Neuron (in vitro differentiated cells): ENCODE results near the gene PAPPA2.
"Not testable (repeated sequence)": the region's sequence is repeated elsewhere in the genome, so short reads cannot be mapped to it uniquely, and the experiment has no call there.

ENCODE experiments used
- H2AFZ ChIP-seq: one replicate; pipeline ENCODE4 v1.6.1; 2013; ENCODE audit warnings: low read depth, mild to moderate bottlenecking, inconsistent platforms, low read length, moderate library complexity
- H3K27me3 ChIP-seq: one replicate; pipeline ENCODE4 v1.6.1; 2013; ENCODE audit warnings: low read length; ENCODE audit not compliant: insufficient read depth
- H3K36me3 ChIP-seq: one replicate; pipeline ENCODE4 v1.6.1; 2013; ENCODE audit warnings: low read length; ENCODE audit not compliant: insufficient read depth
- H3K4me1 ChIP-seq: one replicate; pipeline ENCODE4 v1.6.1; 2013; ENCODE audit warnings: low read length; ENCODE audit not compliant: insufficient read depth
- H3K4me3 ChIP-seq: 2 replicates; pipeline ENCODE4 v1.5.1; 2013; ENCODE audit warnings: mild to moderate bottlenecking, low read length, moderate library complexity
- H3K9me3 ChIP-seq: one replicate; pipeline ENCODE4 v1.6.1; 2013; ENCODE audit warnings: low read length

Gene PAPPA2, protein sequence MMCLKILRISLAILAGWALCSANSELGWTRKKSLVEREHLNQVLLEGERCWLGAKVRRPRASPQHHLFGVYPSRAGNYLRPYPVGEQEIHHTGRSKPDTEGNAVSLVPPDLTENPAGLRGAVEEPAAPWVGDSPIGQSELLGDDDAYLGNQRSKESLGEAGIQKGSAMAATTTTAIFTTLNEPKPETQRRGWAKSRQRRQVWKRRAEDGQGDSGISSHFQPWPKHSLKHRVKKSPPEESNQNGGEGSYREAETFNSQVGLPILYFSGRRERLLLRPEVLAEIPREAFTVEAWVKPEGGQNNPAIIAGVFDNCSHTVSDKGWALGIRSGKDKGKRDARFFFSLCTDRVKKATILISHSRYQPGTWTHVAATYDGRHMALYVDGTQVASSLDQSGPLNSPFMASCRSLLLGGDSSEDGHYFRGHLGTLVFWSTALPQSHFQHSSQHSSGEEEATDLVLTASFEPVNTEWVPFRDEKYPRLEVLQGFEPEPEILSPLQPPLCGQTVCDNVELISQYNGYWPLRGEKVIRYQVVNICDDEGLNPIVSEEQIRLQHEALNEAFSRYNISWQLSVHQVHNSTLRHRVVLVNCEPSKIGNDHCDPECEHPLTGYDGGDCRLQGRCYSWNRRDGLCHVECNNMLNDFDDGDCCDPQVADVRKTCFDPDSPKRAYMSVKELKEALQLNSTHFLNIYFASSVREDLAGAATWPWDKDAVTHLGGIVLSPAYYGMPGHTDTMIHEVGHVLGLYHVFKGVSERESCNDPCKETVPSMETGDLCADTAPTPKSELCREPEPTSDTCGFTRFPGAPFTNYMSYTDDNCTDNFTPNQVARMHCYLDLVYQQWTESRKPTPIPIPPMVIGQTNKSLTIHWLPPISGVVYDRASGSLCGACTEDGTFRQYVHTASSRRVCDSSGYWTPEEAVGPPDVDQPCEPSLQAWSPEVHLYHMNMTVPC (N-terminal part only)

DNA sequence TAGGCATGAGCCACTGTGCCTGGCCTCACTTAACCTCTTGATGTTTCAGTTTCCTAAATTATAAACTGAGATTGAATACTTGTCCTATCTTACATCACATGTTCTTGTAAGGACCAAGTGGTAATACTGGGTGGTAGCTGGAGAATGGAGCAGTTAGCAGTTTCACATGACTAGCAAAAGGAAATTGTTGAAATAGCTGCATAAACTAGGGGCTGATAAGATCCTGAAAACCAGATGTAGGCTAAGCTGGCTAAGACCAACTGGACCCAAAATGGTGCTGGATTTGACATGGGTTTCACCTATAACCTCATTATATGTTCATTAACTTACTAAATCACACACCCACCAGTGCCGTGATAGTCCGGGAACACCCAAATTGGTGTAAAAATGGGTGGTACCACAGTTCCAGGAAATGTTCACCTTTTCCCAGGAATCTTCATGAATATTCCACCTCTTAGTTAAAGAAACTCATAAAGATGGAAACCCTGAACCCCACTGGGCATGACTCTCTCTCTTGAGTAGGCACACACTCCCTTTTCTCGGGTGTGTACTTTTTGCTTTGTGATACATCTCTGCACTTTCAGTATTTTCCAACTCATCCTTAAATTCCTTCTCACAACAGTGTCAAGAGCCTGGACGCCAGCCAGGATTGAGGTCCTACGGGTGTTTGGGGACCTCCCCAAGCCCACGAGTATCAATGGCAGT, at the start of gene PAPPA2:
Gene PAPPA2, plus strand, starts transcription at position 502 of the 705 bp plus-strand sequence. CDS start 93,148 bp downstream, outside the sequence.
- no peaks in the 10 kb centered on the region for H3K9me3 ChIP-seq
- no peak within 1 kb of the TSS for H3K4me3 ChIP-seq
- H3K4me1 ChIP-seq, result no peaks in the 10 kb centered on the region
- H3K36me3 ChIP-seq, result no peaks in the 10 kb centered on the region
- H2AFZ ChIP-seq, result no peak within 1 kb of the TSS
- no peaks in the 10 kb centered on the region for H3K27me3 ChIP-seq

DNA sequence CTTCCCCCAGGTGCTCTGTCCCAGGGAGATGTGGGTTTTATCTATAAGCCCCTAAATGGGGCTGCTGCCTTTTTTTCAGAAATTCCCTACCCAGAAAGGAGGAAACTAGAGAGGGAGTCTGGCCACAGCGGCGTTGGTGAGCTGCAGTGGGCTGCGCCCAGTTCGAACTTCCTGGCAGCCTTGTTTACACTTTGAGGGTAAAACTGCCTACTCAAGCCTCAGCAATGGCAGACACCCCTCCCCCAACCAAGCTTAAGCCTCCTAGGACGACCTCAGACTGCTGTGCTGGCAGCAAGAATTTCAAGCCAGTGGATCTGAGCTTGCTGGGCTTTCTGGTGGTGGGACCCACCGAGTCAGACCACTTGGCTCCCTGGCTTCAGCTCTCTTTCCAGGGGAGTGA, 46.2 kb upstream of the PAPPA2 start:
- Histone ChIP-seq H2AFZ (no peak overlapping the region), H3K36me3 (no peaks in the 10 kb centered on the region), H3K9me3 (no peaks in the 10 kb centered on the region), H3K4me1 (no peaks in the 10 kb centered on the region), H3K27me3 (no peaks in the 10 kb centered on the region), H3K4me3 (no peak overlapping the region)

DNA sequence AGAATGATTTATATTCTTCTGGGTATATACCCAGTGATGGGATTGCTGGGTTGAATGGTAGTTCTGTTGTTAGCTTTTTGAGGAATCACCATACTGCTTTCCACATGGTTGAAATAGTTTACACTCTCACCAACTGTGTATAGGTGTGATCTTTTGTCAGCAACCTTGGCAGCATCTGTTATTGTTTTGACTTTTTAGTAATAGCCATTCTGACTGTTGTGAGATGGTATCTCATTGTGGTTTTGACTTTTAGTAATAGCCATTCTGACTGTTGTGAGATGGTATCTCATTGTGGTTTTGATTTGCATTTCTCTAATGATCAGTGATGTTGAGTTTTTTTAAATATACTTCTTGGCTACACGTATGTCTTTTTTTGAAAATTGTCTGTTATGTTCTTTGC, 43.4 kb upstream of the PAPPA2 start:
- H3K9me3 ChIP-seq, H3K27me3 ChIP-seq, H2AFZ ChIP-seq, H3K4me1 ChIP-seq, H3K4me3 ChIP-seq, H3K36me3 ChIP-seq: not testable (repeated sequence)

DNA sequence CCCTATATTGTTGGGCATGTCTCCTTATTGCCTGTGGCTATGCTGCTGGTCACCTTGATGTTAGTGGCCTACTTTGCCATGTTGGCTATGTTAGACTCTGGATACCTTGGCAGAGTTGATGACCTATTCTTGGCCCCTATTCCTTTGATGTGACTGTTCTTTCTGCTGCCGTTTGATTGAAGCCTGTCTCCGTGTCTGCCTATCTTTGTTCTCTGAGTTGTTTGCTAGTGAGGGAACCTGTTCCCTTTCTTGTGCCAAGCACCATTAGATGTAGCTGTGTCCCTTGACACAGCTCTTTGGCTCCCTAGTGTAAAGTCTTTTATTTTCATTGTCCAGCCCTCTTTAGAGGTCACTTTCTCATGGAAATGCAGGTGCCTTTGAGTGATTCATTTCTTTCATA, 28.7 kb upstream of the PAPPA2 start:
- Histone ChIP-seq H3K4me1 (no peaks in the 10 kb centered on the region), H2AFZ (no peak overlapping the region), H3K36me3 (no peaks in the 10 kb centered on the region), H3K27me3 (no peaks in the 10 kb centered on the region), H3K4me3 (no peak overlapping the region), H3K9me3 (no peaks in the 10 kb centered on the region)

DNA sequence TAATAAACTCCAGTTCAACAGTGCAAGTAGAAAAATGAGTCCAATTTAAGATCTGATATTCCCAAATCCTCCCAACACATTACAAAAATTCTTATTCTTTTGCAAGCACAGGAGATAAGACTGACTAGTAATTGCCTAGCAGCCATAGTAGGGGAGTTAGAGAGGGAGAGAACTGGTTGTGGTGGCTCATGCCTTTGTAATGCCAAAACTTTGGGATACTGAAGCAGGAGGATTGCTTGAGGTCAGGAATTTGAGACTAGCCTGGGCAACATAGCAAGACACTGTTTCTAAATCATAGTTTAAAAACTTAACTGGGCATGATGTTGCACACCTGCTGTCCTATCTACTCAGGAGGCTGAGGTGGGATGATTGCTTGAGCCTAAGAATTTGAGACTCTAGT, 26.7 kb upstream of the PAPPA2 start:
- Histone ChIP-seq H2AFZ (no peak overlapping the region), H3K9me3 (no peaks in the 10 kb centered on the region), H3K27me3 (no peaks in the 10 kb centered on the region), H3K4me1 (no peaks in the 10 kb centered on the region), H3K4me3 (no peak overlapping the region), H3K36me3 (no peaks in the 10 kb centered on the region)

DNA sequence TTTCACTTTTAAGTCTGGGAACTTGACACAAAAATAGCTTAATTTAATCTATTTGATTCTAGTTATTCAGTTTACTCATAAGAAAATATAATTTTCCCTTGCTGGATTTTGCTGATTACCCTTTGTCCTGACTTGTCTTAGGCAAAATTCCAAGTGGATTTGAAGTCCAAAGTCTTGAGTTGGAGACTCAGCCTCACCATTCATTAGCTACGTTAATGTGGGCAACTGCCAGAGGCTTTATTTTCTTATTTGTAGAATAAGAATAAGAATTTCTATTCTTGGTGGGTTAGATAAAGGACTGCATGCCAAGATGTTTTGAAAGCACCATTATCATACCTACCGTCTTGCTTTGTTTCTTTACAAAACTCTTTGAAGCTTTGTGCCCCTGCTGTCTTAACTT, 22.8 kb upstream of the PAPPA2 start:
- Histone ChIP-seq H3K27me3 (no peaks in the 10 kb centered on the region), H3K9me3 (no peaks in the 10 kb centered on the region), H2AFZ (no peak overlapping the region), H3K4me1 (no peaks in the 10 kb centered on the region), H3K36me3 (no peaks in the 10 kb centered on the region), H3K4me3 (no peak overlapping the region)

DNA sequence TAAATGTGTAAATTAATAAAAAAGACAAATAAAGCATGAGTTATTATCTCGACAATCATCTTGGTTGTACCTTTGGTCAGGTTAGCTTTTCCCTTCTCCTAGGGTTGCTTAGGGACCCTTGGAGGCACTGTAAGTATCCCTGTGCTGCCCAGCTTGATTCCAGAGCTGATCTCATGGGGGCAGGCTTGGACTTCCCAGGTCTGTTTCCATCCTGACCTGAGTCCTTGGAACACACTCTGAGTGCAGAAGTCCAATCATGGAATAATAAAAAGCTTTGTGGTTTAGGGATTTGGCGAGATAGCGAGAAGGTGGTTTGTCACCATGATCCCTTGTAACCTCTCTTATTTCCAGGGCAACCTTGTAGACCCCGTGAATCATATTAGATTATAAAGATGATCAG, 18.7 kb upstream of the PAPPA2 start:
- H2AFZ ChIP-seq, result no peak overlapping the region
- H3K36me3 ChIP-seq, result no peaks in the 10 kb centered on the region
- H3K9me3 ChIP-seq, result no peaks in the 10 kb centered on the region
- no peaks in the 10 kb centered on the region for H3K4me1 ChIP-seq
- no peaks in the 10 kb centered on the region for H3K27me3 ChIP-seq
- H3K4me3 ChIP-seq, result no peak overlapping the region

DNA sequence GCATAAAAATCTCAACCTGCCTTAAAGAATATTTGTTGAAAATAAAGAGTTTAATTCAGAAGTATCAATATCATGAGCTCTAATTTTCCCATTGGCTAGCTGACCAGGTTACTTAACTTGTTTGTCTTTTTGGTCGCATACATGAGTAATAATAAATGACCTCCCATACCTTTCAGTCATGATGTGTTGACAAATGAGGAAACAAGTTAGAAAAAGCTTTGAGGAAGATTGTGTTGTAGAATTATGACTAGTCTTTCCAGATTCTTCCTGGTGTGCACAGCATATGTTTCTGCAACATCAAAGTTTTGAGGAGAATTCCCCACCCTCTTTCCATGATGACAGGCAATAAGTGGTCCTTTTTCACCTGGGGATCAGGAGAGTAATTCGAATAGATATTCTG, 17.6 kb upstream of the PAPPA2 start:
- H3K4me1 ChIP-seq, result no peaks in the 10 kb centered on the region
- H3K4me3 ChIP-seq, result no peak overlapping the region
- no peak overlapping the region for H2AFZ ChIP-seq
- no peaks in the 10 kb centered on the region for H3K9me3 ChIP-seq
- H3K36me3 ChIP-seq, result no peaks in the 10 kb centered on the region
- no peaks in the 10 kb centered on the region for H3K27me3 ChIP-seq

DNA sequence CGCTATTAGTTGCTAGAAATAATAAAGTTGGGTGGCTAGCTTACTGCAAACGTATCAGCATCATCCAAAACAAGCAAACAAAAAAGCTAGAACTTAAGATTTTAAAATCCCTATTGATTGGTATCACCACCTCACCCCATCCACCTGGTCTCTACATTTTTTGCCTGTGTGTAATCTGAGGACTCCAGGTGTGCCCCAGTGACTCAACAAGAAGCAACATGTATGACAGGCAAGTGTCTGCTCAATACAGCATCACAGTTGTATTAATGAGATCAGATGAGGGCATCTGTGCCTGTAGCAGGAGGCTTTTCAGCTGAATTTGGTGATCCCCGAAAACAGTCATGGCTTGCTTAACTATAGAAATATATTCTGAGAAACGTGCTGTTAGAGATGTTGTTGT, 14.6 kb upstream of the PAPPA2 start:
- no peaks in the 10 kb centered on the region for H3K36me3 ChIP-seq
- no peaks in the 10 kb centered on the region for H3K9me3 ChIP-seq
- no peaks in the 10 kb centered on the region for H3K4me1 ChIP-seq
- H2AFZ ChIP-seq, result no peak overlapping the region
- no peaks in the 10 kb centered on the region for H3K27me3 ChIP-seq
- no peak overlapping the region for H3K4me3 ChIP-seq

DNA sequence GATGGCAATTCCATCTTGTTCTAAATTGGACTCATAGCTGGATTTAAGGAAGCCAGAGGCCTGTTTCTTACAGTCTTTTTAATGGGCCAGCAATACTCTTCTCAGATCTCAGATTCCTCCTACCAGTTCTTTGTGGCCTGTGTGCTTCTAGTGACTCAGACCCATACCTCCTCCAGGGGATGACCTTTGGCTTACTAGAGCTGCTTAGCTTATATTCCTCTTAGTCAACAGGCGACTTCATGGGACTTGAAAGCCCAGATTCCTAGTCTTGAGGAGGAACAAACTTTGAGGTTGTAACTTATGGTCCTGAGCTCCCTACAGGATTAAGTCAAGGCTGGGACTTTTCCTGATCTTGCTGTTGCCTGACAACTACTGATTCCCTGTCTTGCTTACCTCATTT, 12.4 kb upstream of the PAPPA2 start:
- Histone ChIP-seq H3K36me3 (no peaks in the 10 kb centered on the region), H2AFZ (no peak overlapping the region), H3K4me1 (no peaks in the 10 kb centered on the region), H3K9me3 (no peaks in the 10 kb centered on the region), H3K4me3 (no peak overlapping the region), H3K27me3 (no peaks in the 10 kb centered on the region)

DNA sequence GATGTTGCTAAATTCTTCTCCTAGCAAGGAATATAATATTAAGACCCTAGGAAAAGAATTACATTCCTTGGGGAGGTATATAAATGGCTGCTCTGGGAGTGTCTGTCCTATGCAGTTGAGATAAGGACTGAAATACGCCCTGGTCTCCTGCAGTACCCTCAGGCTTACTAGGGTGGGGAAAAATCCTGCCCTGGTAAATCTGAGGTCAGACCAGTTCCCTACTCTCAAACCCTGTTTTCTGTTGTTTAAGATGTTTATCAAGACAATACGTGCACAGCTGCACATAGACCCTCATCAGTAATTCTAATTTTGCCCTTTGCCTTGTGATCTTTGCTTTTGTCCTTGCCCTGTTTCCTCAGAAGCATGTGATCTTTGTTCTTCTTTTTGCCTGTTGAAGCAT, 11.2 kb upstream of the PAPPA2 start:
- H3K4me3 ChIP-seq, H3K36me3 ChIP-seq, H3K27me3 ChIP-seq, H3K9me3 ChIP-seq, H2AFZ ChIP-seq, H3K4me1 ChIP-seq: not testable (repeated sequence)

DNA sequence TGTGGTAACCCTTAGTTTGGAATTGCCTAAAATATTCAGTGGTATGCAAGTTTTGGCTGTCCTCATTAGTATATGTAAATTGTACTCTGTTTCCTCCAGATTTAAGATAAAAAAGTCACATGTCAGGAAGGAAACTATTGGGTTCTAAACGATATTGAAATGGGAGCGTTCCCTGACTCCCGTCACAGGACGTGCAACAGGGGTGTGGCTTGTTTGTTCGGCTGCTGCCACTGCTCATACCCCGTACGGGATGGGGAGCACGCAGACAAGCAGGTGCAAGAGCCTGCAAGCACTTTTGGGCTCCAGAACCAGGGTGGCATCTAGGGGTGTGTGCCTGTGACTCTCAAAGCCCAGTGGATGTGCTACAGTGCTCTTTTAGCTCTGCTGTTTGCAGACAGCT, 6.2 kb upstream of the PAPPA2 start:
- Histone ChIP-seq H3K27me3 (no peaks in the 10 kb centered on the region), H3K4me1 (no peaks in the 10 kb centered on the region), H3K4me3 (no peak overlapping the region), H2AFZ (no peak overlapping the region), H3K36me3 (no peaks in the 10 kb centered on the region), H3K9me3 (no peaks in the 10 kb centered on the region)
